HCT116 (cell line): ENCODE measurements around the gene BACH1. TPM values are rescaled to one million over a fixed set of nuclear protein-coding genes. Genes with fewer than 3 reads are reported as not detected.

Experiments
- ATAC-seq: fragments of 200-7000 bp; cut with Tn5 transposase; 2 replicates; pipeline ENCODE4 v1.9.1; 2020; ENCODE audit warnings: mild to moderate bottlenecking, moderate library complexity
- BruUV-seq: library from RNA; stranded (reverse); fragments of 400-500 nt; replicated peaks from 2 replicates; lab custom pipeline; 2021; lab: Mats Ljungman, UMichigan
- CTCF ChIA-PET: fragments of 300-600 bp; sonication (Branson Sonifier 250); formaldehyde crosslinking; loops from one replicate; lab custom pipeline; 2021; ENCODE audit warnings: antibody characterized with exemption; lab: Charles Lee
- POLR2A ChIA-PET: fragments of 300-600, 350-600 bp; sonication (Branson Sonifier 250); formaldehyde crosslinking; loops from one replicate; lab custom pipeline; 2021; ENCODE audit warnings: antibody characterized with exemption; lab: Charles Lee
- RAD21 ChIA-PET, 2 experiments: fragments of 300-600 bp; sonication (Branson Sonifier 250); formaldehyde crosslinking; loops; one replicate each; lab custom pipeline; 2023; ENCODE audit warnings: low total read pairs in 2 of 2; ENCODE audit not compliant: uncharacterized antibody in 2 of 2, unreplicated experiment in 2 of 2, low non-redundant PET in 1 of 2; lab: Charles Lee
- DNase-seq: peaks from one replicate; pipeline ENCODE4 v3.0.0-alpha.2; 2010; ENCODE audit warnings: low read depth, low spot score
- H2AFZ ChIP-seq: fragments of 200-600 bp; shearing (Covaris generic), sonication (generic); 2 replicates; pipeline ENCODE4 v1.6.1; 2017; ENCODE audit warnings: low read depth, mixed run types, mixed read lengths, antibody characterized with exemption, low read length; ENCODE audit not compliant: poor library complexity, severe bottlenecking
- H3K27ac ChIP-seq: 2 replicates; pipeline ENCODE4 v1.5.1; 2012; ENCODE audit warnings: low read depth, low read length
- H3K27me3 ChIP-seq: fragments of 200-600 bp; sonication (generic); 2 replicates; pipeline ENCODE4 v1.6.1; 2016; ENCODE audit warnings: mixed run types, low read length, mixed read lengths; ENCODE audit not compliant: insufficient read depth
- H3K36me3 ChIP-seq, 2 experiments: fragments of 200-500 bp in 1 of 2; fragments of 200-600 bp in 1 of 2; sonication (Bioruptor generic) in 1 of 2; sonication (generic) in 1 of 2; 2 replicates each; pipeline versions ENCODE4 v1.5.1 to v1.6.1; 2014 to 2016; ENCODE audit warnings: low read length in 2 of 2, inconsistent platforms in 1 of 2, mixed read lengths in 1 of 2, mixed run types in 1 of 2; ENCODE audit not compliant: insufficient read depth in 2 of 2, control insufficient read depth in 1 of 2
- H3K4me1 ChIP-seq, 2 experiments: fragments of 200-600 bp in 1 of 2; sonication (generic) in 1 of 2; 2 replicates each; pipeline versions ENCODE4 v1.5.1 to v1.6.1; 2012 to 2017; ENCODE audit warnings: low read length in 2 of 2, inconsistent platforms in 1 of 2, mild to moderate bottlenecking in 1 of 2, mixed read lengths in 1 of 2, mixed run types in 1 of 2, moderate library complexity in 1 of 2; ENCODE audit not compliant: insufficient read depth in 2 of 2, control insufficient read depth in 1 of 2
- H3K4me2 ChIP-seq: fragments of 200-600 bp; sonication (generic); 2 replicates; pipeline ENCODE4 v1.6.1; 2017; ENCODE audit warnings: mixed run types, low read length, mixed read lengths
- H3K4me3 ChIP-seq, 2 experiments: fragments of 200-600 bp in 1 of 2; sonication (generic) in 1 of 2; replicated peaks in 1 of 2; 2 replicates each; pipeline ENCODE4 v1.5.1; 2011 to 2016; ENCODE audit warnings: low read length in 2 of 2, control low read depth in 1 of 2, low read depth in 1 of 2, mild to moderate bottlenecking in 1 of 2, mixed read lengths in 1 of 2, mixed run types in 1 of 2
- H3K79me2 ChIP-seq: fragments of 200-600 bp; sonication (generic); 2 replicates; pipeline ENCODE4 v1.6.1; 2017; ENCODE audit warnings: mild to moderate bottlenecking, mixed run types, low read length, moderate library complexity, mixed read lengths; ENCODE audit not compliant: insufficient read depth
- H3K9ac ChIP-seq: fragments of 200-600 bp; sonication (generic); 2 replicates; pipeline ENCODE4 v1.6.1; 2016; ENCODE audit warnings: low read length, mixed read lengths
- H3K9me2 ChIP-seq: fragments of 200-600 bp; sonication (generic), shearing (Covaris generic); 2 replicates; pipeline ENCODE4 v1.6.1; 2017; ENCODE audit warnings: mixed run types, mild to moderate bottlenecking, moderate library complexity; ENCODE audit not compliant: insufficient read depth
- H3K9me3 ChIP-seq, 2 experiments: fragments of 200-500 bp in 1 of 2; fragments of 200-600 bp in 1 of 2; sonication (Bioruptor generic) in 1 of 2; sonication (generic) in 1 of 2; 2 replicates each; pipeline ENCODE4 v1.6.1; 2014 to 2017; ENCODE audit warnings: low read length in 2 of 2, mixed read lengths in 2 of 2, inconsistent platforms in 1 of 2, low read depth in 1 of 2, mild to moderate bottlenecking in 1 of 2, mixed run types in 1 of 2, moderate library complexity in 1 of 2; ENCODE audit not compliant: control insufficient read depth in 1 of 2, insufficient read depth in 1 of 2
- H4K20me1 ChIP-seq: fragments of 200-600 bp; sonication (generic), shearing (Covaris generic); 2 replicates; pipeline ENCODE4 v1.6.1; 2017; ENCODE audit warnings: mixed run types, mild to moderate bottlenecking, moderate library complexity; ENCODE audit not compliant: insufficient read depth
- ATF3 ChIP-seq: IDR thresholded peaks from 2 replicates; pipeline ENCODE4 v1.6.1; 2012
- CBX3 ChIP-seq: IDR thresholded peaks from 2 replicates; pipeline ENCODE4 v1.6.1; 2012; ENCODE audit warnings: low read depth
- CEBPB ChIP-seq: IDR thresholded peaks from 2 replicates; pipeline ENCODE4 v1.6.1; 2012; ENCODE audit warnings: low read depth
- EGR1 ChIP-seq: IDR thresholded peaks from 2 replicates; pipeline ENCODE4 v1.6.1; 2012; ENCODE audit warnings: low read depth
- ELF1 ChIP-seq: IDR thresholded peaks from 2 replicates; pipeline ENCODE4 v1.6.1; 2012; ENCODE audit warnings: low read depth, borderline replicate concordance
- EZH2 ChIP-seq: fragments of 200-600 bp; sonication (generic); IDR thresholded peaks from 2 replicates; pipeline ENCODE4 v1.6.1; 2017; ENCODE audit warnings: antibody characterized with exemption, mixed run types
- EZH2phosphoT487 ChIP-seq: fragments of 200-600 bp; IDR thresholded peaks from 2 replicates; pipeline ENCODE4 v1.6.1; 2018; ENCODE audit warnings: antibody characterized with exemption, borderline replicate concordance
- JUND ChIP-seq: IDR thresholded peaks from 2 replicates; pipeline ENCODE4 v1.6.1; 2012
- POLR2A ChIP-seq: IDR thresholded peaks from 2 replicates; pipeline ENCODE4 v1.7.0; 2011; ENCODE audit warnings: borderline replicate concordance; ENCODE audit not compliant: insufficient read depth, insufficient read length; ENCODE audit errors: extremely low read depth
- POLR2AphosphoS5 ChIP-seq: IDR thresholded peaks from 2 replicates; pipeline ENCODE4 v1.6.1; 2011; ENCODE audit warnings: mild to moderate bottlenecking, low read depth, low read length, moderate library complexity
- RAD21 ChIP-seq: IDR thresholded peaks from 2 replicates; pipeline ENCODE4 v1.6.1; 2012; ENCODE audit warnings: low read depth, mild to moderate bottlenecking
- REST ChIP-seq: IDR thresholded peaks from 2 replicates; pipeline ENCODE4 v1.6.1; 2012; ENCODE audit warnings: low read depth
- SP1 ChIP-seq: IDR thresholded peaks from 2 replicates; pipeline ENCODE4 v1.6.1; 2012; ENCODE audit warnings: low read depth
- TCF7L2 ChIP-seq: IDR thresholded peaks from 2 replicates; pipeline ENCODE4 v1.7.0; 2011; ENCODE audit warnings: borderline replicate concordance, inconsistent platforms; ENCODE audit not compliant: insufficient read depth, insufficient read length; ENCODE audit errors: extremely low read depth
- YY1 ChIP-seq: IDR thresholded peaks from 2 replicates; pipeline ENCODE4 v1.6.1; 2011; ENCODE audit warnings: low read length, low read depth, moderate library complexity, mild to moderate bottlenecking; ENCODE audit not compliant: insufficient replicate concordance; ENCODE audit errors: extremely low read depth
- ZBTB33 ChIP-seq: IDR thresholded peaks from 2 replicates; pipeline ENCODE4 v1.6.1; 2011; ENCODE audit warnings: mild to moderate bottlenecking, low read length, moderate library complexity; ENCODE audit not compliant: insufficient replicate concordance; ENCODE audit errors: extremely low read depth
- ZFX ChIP-seq: fragments of 450-650 bp; IDR thresholded peaks from 2 replicates; pipeline ENCODE4 v1.6.1; 2017
- ZNF274 ChIP-seq: fragments of 200-500 bp; sonication (Bioruptor generic); IDR thresholded peaks from 2 replicates; pipeline ENCODE4 v1.6.1; 2014; ENCODE audit warnings: mild to moderate bottlenecking, low read depth, low read length, inconsistent platforms
- intact Hi-C: fragments of 100-400 bp; cut with micrococcal nuclease; formaldehyde crosslinking; loops from 2 replicates; pipeline ENCODE4 v1.10.0; 2022
- total RNA-seq: library from RNA; stranded (reverse); gene quantifications from one replicate; pipeline ENCODE4 v1.2.1, GENCODE V29; 2021; ENCODE audit not compliant: unreplicated experiment
- TF ChIP-seq, protein P1 (sequence below), 3 experiments: fragments of 200-600 bp in 1 of 3; sonication (generic) in 1 of 3; IDR thresholded peaks in 2 of 3; conservative IDR thresholded peaks in 1 of 3; 2 replicates each; pipeline ENCODE4 v1.5.1; 2012 to 2017; ENCODE audit warnings: low read depth in 2 of 3, low read length in 2 of 3, antibody characterized with exemption in 1 of 3, borderline replicate concordance in 1 of 3, control low read depth in 1 of 3, mild to moderate bottlenecking in 1 of 3, mixed read lengths in 1 of 3, mixed run types in 1 of 3, moderate library complexity in 1 of 3; ENCODE audit not compliant: insufficient read depth in 1 of 3
- TF ChIP-seq, protein P2 (sequence below): IDR thresholded peaks from 2 replicates; pipeline ENCODE4 v1.6.1; 2012

Gene BACH1
- total RNA-seq, 1 experiment from 2014 or later = 28.4 TPM

DNA sequence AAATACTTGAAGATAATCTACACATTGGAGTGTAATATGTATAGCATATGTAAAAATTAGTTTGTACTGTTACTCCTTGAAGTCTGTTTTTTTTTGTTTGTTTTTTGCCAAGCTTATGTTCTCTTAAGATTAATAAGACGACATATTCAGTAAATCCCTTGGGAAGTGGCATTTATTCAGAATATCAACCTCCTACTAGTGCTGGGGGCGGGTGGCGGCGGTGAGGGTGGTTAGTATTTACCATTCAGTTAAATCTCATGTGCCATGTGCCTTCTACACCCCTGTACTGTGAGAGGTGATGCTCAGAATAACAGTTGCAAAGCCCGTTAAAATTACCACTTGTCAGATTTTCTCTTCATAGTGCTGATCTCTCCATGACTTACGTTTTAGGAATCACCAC lies 3.0 kb downstream of the BACH1 start:
- Histone ChIP-seq H3K36me3 (no peaks in the 10 kb centered on the region; a peak in 1 of 4 replicates), H3K9me2 (no peaks in the 10 kb centered on the region), H3K79me2 (peaks cover 74% of the 10 kb centered on the region), H3K27me3 (no peaks in the 10 kb centered on the region), H3K9ac (no peak overlapping the region), H3K9me3 (no peaks in the 10 kb centered on the region), H3K4me2 (no peak overlapping the region), H3K27ac (no peak overlapping the region), H4K20me1 (peaks cover 3% of the 10 kb centered on the region; the same call in 1 of the 2 replicates), H3K4me1 (peaks cover 10 to 21% of the 10 kb centered on the region in 2 experiments), H2AFZ (no peak overlapping the region), H3K4me3 (no peak overlapping the region)
- DNase-seq = no peak
- ChIA-PET RAD21 (no interaction called here), POLR2A (no interaction called here), CTCF (interaction anchor here (1.4 kb wide), 1 partner anchor 137 kb away, joined by 4 read pairs; no protein-coding TSS in a partner anchor)
- BruUV-seq = no TSS peak
- TF ChIP-seq POLR2AphosphoS5 = no peak
- no peak for TF ChIP-seq ZNF274
- TF ChIP-seq YY1 = no peak
- no peak for TF ChIP-seq ELF1
- no peak for TF ChIP-seq ATF3
- no peak for TF ChIP-seq EGR1
- TF ChIP-seq SP1 = no peak
- TF ChIP-seq EZH2 = no peak
- no peak for TF ChIP-seq REST
- no peak for TF ChIP-seq POLR2A
- TF ChIP-seq RAD21 = no peak
- no peak for TF ChIP-seq EZH2phosphoT487
- no peak for TF ChIP-seq TCF7L2
- TF ChIP-seq CBX3 = no peak
- TF ChIP-seq, protein P1, sequence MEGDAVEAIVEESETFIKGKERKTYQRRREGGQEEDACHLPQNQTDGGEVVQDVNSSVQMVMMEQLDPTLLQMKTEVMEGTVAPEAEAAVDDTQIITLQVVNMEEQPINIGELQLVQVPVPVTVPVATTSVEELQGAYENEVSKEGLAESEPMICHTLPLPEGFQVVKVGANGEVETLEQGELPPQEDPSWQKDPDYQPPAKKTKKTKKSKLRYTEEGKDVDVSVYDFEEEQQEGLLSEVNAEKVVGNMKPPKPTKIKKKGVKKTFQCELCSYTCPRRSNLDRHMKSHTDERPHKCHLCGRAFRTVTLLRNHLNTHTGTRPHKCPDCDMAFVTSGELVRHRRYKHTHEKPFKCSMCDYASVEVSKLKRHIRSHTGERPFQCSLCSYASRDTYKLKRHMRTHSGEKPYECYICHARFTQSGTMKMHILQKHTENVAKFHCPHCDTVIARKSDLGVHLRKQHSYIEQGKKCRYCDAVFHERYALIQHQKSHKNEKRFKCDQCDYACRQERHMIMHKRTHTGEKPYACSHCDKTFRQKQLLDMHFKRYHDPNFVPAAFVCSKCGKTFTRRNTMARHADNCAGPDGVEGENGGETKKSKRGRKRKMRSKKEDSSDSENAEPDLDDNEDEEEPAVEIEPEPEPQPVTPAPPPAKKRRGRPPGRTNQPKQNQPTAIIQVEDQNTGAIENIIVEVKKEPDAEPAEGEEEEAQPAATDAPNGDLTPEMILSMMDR (IDR thresholded peaks at IDR 0.05 in 2 of 3, conservative IDR thresholded peaks at IDR 0.05 in 1 of 3; ENCODE audit: borderline replicate concordance in 1 of 3, insufficient read depth in 1 of 3, low read depth in 2 of 3, low read length in 2 of 3) = no peak
- no peak for TF ChIP-seq JUND
- TF ChIP-seq, protein P2, sequence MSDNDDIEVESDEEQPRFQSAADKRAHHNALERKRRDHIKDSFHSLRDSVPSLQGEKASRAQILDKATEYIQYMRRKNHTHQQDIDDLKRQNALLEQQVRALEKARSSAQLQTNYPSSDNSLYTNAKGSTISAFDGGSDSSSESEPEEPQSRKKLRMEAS = no peak
- TF ChIP-seq CEBPB = no peak
- TF ChIP-seq ZFX = no peak
- TF ChIP-seq ZBTB33 = no peak
- no peak for ATAC-seq
- intact Hi-C loops = no loop called here
